ENCODE measurements around the gene U2SURP.

U2SURP gene

DNA sequence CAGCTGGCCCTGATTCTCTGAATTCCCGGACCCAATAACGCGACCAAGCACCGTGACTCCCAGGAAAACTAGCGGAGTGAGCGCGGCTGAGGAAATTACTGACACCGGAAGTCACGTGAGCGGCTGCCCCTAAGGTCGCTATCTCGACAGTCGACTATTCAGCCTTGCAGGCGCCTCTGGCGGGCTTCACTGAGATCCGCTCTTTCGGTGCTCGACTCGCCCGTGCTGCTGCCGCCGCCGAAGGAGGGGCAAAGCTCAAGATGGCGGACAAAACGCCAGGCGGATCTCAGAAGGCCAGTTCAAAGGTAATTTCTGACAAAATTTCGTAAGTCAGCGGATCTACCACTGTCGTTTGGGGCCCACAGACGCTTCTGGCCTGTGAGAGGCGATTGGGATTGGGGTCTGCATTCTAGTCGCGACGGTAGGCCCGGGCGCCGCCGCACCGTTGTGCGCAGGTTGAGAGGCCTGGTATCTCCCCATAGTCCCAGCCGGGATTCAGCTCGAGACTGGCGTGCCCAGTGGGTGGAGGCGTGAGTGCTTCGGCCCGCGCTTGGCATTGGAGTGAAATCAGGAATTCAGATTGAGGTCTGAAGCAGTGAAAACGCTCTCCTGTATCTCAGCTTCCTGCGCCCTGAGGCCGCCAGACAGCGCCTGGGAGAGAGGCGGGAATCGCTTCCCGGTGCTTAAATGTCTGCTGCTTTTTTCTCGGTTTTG is at the start of gene U2SURP:
Gene U2SURP, plus strand, starts transcription at position 202 of the 714 bp plus-strand sequence. Its CDS starts 59 bp downstream, at position 261.
- ATAC-seq: peak; percentile 94

DNA sequence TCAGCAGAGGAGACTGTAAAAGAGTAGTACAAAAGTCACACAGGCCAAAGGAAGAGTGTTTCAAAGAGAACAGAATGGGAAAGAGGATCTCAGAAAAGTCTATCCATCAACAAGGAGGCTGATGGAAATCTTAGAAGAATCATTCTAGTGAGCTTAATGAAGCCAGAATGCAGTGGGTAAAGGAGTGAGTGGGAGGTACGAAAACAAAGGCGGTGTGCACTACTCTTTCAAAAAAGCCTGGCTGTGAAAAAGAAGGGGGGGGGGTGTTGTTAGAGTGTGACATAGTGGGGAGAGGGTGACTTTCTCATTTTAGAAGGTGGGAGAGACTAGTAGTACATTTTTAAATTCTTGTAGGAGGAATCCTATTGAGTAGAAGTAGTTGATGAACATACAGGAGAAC is 49.6 kb upstream of the U2SURP start:
- DNase-seq (no peak), ATAC-seq (no peak)

More for the DNA sequence above, at the start of gene U2SURP:
- DNase-seq: peak; percentile 91

DNA sequence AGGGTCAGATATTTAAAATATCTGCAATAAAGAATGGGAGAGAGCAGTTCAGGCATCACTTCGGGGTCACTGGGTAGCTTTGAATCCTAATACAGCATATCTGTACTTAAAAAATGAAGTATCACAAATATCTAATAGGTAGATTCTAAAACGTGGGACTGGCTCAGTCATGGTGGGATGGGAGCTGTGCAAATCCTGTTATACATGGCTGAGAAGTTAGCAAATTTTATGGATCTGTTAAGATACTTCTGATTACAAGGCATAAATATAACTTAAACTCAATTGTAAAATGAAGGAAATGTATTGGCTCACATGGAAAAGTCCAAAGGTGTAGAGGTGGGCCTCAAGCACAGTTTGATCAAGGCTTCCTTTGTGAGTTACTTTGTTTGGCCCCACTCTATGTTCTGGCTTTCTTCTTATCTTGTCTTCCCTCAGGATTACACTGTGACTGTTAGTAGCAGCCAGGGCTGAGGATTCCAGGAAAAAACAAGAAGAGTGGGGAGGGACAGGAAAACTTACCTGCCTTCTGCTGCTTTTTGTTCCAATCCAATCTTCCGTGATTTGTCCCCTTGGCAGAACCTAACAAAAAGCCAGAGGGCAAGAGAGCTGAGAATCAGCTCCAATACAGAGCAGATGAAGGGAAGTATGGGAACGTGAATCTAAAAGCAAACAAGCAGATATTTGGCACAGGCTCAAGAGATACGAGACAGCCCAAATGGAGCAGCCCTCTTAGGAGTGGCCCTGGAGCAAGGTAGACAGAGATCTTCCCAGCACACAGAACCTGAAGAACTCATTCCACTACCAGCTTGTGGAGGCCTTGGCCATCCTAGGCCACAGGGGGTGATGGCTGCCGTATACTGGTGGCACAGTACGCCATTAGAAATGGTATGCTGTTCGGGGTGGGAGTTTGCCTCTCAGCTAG is 48.8 kb upstream of the U2SURP start:
- DNase-seq (no peak), ATAC-seq (no peak)

DNA sequence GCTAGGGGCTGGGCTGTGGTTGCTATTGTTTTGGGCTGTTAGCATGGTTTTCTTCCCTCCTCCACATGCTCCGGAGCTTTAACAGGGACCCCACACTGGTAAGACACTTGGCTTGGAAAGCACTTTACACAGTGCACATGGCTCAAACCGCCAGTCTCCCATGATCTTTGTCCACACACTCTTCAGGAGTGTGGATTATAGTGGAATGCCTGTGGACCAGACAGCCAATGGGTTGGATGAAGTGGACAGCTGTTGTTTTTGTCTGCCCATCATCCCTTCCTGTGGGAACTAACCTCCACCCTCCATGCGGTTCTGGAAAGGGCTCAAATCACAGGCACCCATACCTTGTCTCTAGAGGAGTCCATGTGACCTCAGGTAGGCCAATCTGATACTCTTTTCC is 47.9 kb upstream of the U2SURP start:
- no peak for DNase-seq
- no peak for ATAC-seq

DNA sequence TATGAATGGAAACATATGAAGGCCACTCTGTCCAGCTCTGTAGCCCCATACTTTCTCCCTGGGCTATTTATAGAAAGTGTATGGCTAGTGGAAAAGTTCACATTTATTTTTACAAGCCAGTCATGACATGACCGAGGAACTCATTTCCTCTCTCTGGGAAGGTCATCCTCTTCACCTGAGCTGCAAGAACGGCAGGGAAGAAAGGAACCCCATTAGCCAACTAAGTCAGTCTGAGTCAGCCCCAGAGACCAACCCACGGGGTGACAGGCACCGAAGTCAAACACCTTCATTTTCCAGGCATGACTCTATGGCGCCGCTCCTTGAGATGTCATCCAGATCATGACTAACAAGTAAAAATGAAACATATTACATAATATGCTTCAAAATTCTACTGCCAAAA is 42.7 kb upstream of the U2SURP start:
- DNase-seq (peak; percentile 37), ATAC-seq (peak; percentile 67)

DNA sequence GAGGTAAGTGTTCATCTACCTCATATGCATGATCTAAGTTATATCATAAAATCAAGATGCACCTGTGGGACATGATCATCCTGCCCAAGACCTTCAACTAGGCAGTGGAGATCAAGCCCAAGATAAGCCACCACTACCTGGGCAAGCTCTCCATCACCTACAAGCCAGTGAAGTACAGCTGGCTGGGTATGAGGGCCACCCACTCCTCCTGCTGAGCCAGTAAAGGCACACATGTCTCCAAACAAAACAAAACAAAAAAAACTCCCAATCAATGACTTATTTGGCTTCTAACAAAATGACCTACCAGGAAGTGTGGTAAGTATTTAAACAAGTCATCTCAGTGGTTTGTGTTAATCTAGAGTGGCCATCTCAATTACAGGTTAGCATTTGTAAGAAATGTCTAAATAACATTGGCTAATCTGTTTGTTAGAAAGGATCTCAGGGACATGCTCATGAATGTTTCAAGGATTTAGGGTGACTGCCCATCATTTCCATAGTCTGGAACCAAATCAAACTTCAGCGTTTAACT is 41.0 kb upstream of the U2SURP start:
- no peak for DNase-seq

DNA sequence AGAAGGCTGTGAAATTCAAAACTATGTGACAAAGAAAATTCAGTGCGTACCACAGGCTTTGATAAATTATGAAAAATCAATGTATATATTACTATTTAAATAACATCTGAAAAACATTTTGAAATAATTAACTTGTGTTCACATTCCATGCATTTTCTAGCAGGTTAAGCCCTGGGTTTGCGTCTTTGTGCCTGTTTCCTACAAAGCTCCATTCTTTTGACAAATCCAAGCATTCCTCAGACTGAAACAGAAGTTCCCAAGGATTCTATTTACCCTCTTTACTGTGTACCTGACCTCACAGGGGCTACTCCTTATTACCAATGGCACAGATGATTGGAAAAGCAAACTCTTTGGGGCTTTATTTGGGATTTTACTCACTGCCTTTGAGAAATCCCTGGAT is 39.8 kb upstream of the U2SURP start:
- DNase-seq (no peak), ATAC-seq (no peak)

More for the DNA sequence above, 41.0 kb upstream of the U2SURP start:
- ATAC-seq: no peak

DNA sequence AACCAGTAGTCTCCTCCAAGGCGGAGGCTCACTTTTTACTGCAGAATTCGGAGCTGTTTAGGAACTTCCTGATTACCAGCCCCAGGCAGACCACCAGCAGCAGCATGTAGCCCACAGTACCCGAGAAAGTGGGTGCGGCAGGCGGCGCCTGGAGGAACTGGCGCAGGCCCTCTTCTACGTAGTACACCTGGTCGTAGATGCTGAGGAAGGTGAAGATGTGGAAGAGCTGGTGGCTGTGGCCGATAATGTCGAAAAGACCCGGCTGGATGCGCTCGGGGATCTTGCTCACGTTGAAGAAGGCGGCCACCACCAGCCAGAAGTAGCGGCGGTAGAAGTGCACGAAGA is 39.2 kb upstream of the U2SURP start:
- ATAC-seq (no peak), DNase-seq (no peak)

DNA sequence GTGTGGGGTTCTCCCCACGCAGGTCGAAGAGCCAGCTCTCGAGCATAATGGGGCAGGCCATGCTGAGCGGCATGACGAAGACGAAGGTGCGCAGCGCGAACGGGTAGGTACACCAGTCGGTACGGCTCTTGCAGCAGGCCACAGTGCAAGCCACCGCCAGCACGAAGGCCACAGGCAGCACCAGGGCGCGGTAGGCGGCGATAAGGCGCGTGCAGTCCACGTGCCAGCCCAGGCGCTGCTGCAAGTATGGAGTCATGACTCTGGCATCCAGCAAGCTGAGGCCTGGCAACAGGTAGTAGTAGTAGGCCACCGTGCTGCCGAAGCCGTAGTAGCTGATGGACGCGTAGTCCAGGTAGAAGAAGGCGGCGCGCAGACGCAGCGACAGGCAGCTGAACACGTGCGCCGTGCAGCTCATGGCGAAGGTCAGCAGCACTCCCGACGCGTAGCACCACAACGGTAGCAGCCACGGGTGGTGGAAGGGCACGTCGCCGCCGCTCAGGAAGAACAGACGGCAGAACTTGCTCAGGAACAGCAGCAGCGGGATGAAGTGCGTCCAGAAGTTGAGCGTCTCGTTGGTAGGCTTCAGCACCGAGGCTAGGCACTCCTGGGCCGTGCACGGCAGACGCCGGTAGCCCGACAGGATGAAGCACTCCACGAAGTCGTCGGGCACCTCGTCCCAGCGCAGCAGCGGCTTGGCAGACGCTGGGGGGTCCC is 38.7 kb upstream of the U2SURP start:
- ATAC-seq: no peak
- DNase-seq: no peak

DNA sequence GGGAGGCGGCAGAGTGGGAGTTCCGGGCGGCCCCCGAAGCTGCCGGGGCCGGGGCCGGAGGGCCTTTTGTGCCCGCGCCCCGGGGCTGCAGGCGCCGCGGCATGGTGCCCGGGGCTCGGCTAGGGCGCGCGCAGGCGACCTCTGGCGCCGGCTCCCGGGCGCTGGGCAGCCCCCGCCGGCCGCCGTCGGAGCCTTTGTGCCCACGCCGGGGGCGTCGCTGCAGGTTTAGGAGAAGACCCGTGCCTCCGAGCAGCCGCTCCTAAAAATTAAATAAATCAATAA is 38.2 kb upstream of the U2SURP start:
- peak; percentile 16 for ATAC-seq

DNA sequence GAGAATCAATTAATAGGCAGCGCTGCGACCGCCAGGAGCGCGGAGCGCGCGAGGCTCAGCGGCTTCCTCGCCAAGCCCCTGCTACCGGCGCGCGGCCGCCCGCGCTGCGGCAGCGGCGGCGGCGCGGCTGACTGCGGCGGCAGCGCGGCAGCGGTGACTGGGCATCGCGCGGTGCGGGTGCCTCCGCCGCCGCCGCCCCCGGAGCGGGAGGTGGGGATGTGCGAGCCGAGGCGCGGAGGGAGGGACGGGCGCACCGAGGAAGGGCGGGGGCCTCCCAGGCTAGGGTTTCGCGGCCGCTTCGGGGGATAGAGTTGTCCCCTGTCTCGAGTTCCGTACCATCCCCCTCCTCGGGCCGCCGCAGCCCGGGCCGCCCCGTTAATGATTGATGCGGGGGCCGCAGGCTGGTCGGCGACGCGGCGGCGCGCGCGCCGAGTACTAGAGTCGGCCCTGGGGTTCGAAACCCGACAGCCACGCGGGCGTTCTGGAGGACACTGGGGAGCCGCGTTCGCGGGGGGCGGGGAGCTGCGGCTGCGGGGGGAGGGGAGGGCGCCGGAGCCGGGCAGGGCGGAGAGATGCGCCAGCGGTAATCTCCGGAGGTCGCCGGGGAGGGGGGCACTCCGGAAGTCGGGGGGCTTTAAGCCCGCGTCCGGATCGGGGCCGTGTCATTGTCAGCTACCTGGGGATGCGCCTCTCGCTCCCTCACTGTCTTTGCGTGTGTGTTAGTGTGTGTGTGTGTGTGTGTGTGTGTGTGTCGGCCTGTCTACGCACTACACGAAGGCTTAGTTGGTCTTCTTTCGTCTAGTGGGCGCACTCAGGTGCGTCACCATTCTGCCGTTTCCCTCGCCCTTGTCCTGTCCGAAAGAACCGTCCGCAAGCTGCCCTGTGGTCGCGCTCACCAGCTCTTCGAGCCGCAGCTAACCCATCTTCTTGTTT is 37.6 kb upstream of the U2SURP start, which contains the start of gene PAQR9:
Gene PAQR9, minus strand, starts transcription at position 159 of the 933 bp plus-strand sequence. CDS start 338 bp downstream, outside the sequence.
- peak; percentile 37 for ATAC-seq
- peak; percentile 27 for DNase-seq

More for the DNA sequence above, 38.2 kb upstream of the U2SURP start:
- DNase-seq: no peak

DNA sequence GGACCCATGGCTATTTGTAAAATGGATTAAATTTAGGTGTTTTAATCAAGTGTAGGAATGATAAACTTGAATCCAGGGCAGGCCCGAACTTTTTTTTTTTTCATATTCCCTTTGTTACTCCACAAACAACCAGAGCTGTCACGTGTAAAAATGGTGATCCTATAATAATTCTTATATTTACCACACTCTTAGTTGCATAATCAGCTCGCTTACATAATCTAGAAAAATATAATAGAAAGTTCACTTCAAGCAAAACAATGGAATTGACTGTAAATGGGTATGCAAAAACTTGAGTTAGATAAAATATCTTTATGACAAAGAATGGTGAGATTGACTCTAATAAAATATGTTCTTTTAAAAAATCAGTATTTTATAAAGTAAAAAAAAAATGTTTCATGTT is 35.8 kb upstream of the U2SURP start:
- DNase-seq (no peak), ATAC-seq (no peak)

DNA sequence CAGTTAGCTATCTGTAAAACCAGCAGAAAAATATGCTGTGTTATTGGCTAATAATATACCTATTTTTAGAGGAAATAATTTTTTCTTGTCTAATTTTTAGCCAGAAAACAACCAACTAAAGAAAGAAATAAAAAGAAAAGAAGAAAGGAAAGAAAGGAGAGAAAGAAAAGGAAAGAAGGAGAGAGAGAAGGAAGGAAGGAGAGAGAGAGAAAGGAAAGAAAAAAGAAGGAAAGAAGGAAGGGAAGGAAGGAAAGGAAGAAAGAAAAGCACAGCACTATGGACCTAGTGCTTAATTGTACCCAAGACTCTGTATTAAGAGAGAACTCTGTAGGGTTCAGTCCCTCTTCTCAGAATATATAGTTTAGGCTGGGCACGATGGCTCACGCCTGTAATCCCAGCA is 34.6 kb upstream of the U2SURP start:
- DNase-seq: no peak
- ATAC-seq: no peak

DNA sequence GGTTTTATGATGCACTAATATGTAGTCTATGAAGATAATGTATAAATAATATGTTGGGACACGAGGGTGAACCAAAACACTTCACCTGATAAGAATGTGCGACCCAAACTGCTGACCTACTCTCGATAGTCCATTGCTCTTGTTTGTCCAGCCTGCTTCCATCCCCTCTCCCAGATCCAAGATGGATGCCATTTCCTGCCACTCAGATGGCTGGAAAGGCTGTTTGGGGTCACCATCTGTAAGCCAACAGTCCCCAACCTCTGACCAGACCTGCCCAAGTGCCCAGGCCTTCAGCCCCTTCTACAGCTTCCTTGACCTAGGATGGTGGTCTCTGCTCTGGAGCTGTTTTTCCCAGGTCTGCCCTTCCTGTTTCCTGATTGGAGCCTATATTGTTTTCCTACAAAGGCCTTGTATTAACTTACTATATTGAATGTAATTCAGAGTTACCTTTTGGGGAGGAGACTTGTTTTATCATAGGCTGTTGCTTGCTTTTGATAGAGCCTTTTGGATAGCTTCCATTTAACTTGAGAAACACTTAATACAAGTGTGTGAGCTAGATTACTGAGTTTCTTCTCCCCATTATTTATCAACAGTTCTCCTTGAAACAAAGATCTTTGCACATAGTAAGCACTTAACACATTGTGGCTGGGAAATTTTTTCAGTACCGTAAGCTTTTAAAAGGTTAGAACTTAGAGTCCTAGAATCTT is 32.9 kb upstream of the U2SURP start:
- DNase-seq: no peak
- no peak for ATAC-seq

DNA sequence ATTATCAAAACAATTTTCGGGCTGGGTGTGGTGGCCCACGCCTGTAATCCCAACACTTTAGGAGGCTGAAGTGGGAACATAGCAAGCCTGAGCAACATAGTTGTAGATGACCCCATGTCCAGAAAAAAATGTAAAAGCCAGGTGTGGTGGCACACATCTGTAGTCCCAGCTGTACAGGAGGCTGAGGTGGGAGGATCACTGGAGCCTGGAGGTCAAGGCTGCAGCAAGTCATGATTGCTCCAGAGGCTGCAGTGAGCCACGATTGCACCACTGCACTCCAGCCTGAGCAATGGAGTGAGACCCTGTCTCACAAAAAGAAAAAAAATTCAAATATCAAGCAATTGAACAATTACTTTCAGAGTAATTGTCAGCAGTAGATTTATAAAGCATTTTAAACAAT is 29.9 kb upstream of the U2SURP start:
- no peak for DNase-seq
- ATAC-seq: no peak

DNA sequence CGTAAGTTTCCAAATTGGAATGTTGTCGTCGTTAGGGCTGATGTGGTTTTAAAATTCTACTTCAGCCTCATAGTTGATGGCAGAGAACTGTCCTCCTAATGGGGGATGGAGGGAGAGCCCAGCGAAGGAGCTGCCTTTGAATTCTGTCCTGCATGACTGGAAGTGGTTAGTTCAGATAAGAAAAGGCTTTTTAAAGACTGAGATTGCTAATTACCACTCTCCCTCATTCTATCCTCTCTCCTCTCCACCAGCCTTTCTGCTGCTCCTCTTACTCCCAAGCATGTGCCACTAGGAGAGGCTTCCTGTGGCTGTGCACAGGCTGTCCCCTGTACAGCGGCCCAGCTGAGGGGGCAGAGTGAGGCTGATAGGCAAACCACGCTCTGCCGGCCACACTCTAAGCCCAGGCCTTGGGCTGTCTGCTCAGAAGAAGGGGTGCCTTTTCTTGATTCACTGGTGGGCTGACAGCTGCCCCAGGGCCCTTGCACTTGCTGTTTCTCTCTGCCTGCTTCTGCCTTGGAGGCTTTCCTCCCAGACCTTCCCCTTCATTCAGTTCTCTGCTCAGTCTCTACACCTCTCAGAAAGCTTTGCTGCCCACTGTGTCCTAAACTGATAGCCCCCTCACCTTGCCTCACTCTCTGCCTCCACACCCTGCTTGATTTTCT is 29.1 kb upstream of the U2SURP start:
- ATAC-seq: no peak

DNA sequence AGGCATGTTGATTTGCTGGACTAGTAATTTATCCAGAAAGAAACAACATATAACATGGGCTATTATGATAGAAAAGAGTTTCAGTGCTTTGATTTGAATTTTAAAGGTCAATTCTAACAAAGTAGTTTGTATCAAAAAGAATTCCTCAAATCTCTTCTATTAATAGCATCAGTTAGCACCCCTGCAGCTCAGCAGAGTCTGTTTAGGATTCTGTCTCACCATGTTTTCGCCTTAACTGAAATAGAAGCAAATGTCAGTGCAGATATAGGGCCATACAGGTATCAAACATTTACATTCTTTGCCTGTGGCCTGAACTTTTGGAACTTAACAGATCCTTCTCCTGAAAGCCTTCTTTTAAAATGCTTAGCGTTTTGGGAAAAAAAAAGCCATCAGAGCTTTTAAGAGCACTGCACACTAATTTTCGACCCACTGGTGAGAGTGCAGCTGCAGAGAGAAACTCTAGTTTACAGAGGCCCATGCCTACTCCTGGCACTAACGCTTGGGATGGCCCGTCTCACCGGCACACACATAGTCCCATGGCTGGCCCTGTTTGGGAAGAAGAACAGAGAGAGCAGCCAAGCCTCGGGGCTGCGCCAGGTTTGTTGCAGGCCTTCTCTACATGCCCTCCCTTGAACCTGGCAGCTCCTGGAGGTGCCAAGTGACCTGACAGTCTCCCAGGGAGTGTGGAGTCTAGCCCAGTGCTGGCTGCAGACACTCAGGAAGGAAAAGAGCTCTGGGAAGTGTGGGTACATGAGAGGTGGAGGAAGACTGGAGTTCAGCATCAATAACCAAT is 28.0 kb upstream of the U2SURP start:
- DNase-seq (no peak), ATAC-seq (no peak)

More for the DNA sequence above, 29.1 kb upstream of the U2SURP start:
- no peak for DNase-seq

DNA sequence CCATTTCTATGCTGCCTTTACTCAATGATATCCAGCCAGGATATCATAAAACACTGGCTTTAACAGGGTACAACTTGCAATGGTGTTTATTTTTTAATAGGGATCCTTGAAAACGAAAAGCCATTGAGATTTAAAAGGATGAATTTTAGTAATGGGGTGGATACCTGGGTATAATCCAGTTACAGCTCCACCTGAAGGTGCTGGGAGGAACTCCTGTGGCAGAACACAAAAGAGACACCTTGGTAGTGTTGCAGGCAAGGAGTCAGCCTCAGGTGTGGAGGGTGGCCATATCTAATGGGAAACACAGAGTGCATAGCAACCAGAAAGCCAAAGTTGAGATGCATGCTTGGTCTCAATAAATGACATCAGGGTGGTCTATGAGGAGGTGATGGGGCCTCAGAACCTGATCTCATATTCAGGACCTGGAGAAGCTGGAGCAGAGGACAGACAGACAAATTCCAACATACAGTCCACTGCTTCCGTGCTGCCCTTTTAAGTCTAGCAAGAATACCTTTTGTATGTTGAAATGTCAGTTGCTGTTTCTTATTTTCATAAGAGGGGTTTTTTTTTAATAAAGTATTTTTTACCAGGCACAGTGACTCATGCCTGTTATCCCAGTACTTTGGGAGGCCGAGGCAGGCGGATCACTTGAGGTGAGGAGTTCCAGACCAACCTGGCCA is 25.9 kb upstream of the U2SURP start:
- DNase-seq (no peak), ATAC-seq (no peak)
